GOT3 (cell line): ENCODE measurements around the gene ANKFN1.
"Not testable (repeated sequence)": the region's sequence is repeated elsewhere in the genome, so short reads cannot be mapped to it uniquely, and the experiment has no call there.

Experiments
- DNase-seq: peaks from one replicate; lab custom pipeline; 2025; ENCODE audit warnings: mixed read lengths; lab: John Stamatoyannopoulos, UW

ANKFN1 gene

DNA sequence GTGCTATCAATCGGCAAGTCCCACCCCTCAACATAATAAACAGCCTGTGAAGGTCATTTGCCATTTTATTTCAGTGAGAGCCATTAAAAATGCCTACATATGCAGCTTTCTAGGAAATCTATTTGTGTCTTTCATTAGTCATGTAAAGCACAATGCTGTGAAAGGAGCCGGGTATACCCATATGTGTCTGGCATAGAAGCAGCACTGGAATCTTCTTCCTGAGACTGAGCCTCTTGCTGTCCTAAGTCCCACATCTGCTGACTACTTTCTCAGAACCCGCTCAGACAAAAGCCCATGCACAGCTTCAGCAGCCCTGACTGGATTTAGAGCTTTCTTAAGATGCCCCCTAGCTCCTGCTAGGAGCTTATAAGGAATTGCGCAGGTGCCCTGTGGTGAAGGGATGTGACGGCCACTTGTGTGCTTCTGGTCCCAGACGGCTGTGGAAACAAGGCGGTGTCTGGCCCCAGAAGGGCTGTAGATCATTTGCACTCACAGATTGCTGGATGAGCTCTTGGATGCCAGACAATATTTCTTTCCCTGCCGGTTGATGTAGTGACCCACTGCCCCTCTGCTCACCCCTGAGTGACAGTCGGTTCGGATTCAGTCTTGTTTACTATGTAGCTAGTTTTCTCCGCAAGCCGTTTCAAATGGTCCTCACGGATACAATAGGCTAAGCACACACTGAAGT lies 172.2 kb downstream of the ANKFN1 start:
- no peak for DNase-seq

GRCh38 chr17:56326001-56326359 lies 172.7 kb downstream of the ANKFN1 start:
- DNase-seq: no peak

DNA sequence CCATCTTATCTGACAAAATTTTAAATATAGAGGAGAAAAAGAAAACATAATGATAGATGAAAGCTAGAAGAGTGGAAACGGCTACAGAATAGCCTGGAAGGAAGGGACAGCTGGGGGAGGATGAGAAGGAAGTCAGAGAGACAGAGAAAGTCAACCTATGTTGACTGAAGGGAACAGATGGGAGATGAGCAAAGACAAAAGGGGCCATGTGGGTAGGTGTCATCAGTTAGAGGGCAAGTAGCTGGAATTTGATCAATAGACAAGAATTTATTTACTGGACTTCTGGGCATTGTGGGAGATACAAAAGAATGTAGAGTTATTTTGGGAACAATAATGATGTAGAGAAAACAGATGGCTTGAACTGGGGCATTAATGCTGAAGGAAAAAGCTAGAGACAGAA lies 194.4 kb downstream of the ANKFN1 start:
- DNase-seq: no peak

GRCh38 chr17:56350592-56350991 lies 197.3 kb downstream of the ANKFN1 start:
- DNase-seq: no peak

DNA sequence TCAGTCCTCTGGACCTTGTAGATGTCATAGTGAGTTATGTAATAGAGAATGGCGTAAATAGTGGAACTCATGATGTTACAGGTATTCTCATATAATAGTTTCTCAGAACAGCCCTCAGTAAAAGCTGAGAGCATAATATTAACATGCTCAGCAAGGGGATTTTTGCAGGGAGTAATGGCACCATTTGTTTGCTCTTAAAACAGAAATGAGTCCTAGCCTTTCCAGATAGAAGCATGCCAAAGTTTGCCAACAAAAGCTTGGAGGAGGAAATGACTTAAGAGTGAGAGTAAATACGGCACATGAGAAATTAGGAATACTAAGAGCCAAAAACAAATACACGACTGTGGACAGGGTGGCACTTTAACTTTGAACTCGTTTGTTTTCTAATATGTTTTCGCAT lies 198.4 kb downstream of the ANKFN1 start:
- no peak for DNase-seq

GRCh38 chr17:56358651-56359050 lies 205.4 kb downstream of the ANKFN1 start:
- no peak for DNase-seq

- DNase-seq: no peak
These were observed 206.2 kb downstream of the ANKFN1 start for GRCh38 chr17:56359518-56359917.

DNA sequence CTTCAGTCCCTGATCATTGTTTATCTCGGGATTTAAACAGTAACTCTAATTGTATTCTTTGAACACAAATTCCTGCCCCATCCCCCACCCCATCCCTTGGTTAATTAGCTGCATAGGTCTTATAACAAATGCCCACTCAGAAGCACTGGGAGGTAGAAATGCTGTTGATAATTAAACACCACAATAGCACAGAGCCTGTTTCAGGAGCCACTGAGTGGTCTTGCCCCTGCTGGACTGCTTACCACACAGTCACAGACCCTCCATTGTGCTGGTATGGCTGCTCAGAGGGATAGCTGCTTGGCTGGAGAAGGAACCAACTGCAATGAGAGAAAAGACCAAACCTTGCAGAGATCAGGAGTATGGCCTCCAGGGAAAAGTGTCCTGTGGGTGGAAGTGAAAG lies 214.1 kb downstream of the ANKFN1 start:
- no peak for DNase-seq

- DNase-seq: no peak
These were observed 220.9 kb downstream of the ANKFN1 start for GRCh38 chr17:56373981-56374833.

- no peak for DNase-seq
These were observed 236.1 kb downstream of the ANKFN1 start for GRCh38 chr17:56389356-56389755.

DNA sequence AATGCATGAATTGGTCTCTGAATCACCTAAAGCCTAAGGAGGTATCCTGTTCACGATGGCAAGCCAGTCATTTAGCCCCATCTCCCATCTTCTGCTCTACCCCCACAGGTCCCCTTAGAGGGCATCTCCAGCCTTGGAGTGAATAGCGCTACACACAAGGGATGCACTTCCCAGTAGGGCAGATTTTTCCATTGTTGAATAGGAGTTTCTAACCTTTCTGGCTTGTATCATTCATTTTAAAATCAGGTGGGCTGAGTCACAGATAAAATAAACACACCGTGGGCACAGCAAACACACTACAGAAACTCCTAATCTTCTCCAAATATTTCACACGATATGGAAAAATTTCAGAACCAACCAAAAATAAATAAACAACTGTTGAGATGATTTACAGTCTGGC lies 239.0 kb downstream of the ANKFN1 start:
- no peak for DNase-seq

GRCh38 chr17:56393156-56393555 lies 239.9 kb downstream of the ANKFN1 start:
- DNase-seq: no peak

DNA sequence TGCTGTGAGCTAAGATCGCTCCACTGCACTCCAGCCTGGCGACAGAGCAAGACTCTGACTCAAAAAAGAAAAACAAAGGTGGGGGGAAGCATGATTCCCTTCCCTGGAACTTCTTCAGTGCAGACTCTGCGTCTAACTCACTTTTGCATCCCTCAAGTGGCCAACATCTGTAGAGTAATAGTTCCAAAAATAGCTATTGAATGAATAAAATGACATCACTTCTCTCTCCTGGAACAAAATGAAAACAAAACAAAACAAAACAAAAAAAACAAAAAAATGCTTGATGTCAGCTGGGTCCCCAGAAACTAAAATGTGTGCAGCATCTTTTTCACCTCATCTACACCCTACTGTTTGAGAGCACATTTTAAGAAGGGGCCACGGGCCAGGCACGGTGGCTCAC lies 242.5 kb downstream of the ANKFN1 start:
- no peak for DNase-seq

GRCh38 chr17:56407086-56407485 lies 253.8 kb downstream of the ANKFN1 start:
- DNase-seq: no peak

- DNase-seq: not testable (repeated sequence)
These were observed 259.1 kb downstream of the ANKFN1 start for GRCh38 chr17:56412356-56412755.

- DNase-seq: no peak
These were observed 263.5 kb downstream of the ANKFN1 start for GRCh38 chr17:56416682-56417351.

DNA sequence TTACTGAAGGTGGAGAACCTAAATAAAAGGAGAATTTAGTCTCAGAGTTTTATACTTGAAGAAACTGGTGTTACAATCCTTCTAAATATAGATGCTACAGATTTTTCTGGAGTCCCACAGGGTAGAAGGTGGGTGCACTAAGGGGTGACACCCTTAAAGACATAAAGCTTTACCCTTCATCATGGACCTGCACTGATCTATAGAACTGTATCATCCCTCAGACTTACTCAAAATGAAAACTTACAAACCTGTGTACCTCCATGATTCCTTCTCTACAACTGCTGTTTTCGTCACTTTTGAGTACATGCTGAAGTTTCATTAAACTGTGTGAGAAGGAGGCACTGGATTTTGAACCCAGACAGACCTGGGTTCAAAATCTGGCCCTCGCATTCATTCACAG lies 270.7 kb downstream of the ANKFN1 start:
- DNase-seq: no peak

- no peak for DNase-seq
These were observed 271.3 kb downstream of the ANKFN1 start for GRCh38 chr17:56424543-56425044.

DNA sequence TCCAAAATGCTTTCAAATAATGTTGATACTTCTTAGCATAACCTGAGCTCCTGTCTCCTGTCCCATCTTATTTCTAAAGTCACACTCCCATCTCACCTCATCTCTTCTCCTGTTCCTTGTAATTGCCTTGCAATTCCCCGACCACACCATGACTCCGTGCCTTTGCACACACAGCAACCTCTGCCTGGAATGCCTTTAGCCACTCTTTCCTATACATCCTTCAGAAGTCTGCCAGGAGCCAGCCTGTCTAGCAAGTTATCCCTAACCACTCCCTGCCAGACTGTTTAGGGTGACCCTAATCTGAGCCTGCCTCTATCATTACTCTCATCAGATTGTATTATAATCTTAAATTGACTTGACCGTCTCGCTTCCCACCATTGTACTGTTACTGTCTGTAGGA lies 272.2 kb downstream of the ANKFN1 start:
- DNase-seq: no peak

DNA sequence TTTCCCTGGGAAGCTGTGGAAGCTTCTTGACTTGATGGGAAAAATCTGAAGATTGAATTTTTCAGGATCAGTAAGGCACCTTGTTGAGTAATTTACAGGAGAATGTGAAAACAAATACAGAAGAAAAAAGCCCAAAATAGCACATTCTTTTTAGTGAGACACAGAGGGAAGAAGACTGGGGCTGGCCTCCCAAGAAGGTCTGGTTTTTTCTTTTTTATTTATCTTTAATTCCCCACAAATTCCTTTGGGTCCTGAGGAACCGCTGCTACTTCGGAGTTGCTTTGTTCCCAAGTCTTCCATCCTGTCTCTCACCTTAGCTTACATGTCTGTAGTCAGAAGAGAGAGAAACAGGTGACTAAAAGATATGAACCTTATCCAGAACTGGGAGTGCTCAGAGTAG lies 273.6 kb downstream of the ANKFN1 start:
- DNase-seq: no peak

GRCh38 chr17:56431736-56432135 lies 278.5 kb downstream of the ANKFN1 start:
- DNase-seq: no peak

DNA sequence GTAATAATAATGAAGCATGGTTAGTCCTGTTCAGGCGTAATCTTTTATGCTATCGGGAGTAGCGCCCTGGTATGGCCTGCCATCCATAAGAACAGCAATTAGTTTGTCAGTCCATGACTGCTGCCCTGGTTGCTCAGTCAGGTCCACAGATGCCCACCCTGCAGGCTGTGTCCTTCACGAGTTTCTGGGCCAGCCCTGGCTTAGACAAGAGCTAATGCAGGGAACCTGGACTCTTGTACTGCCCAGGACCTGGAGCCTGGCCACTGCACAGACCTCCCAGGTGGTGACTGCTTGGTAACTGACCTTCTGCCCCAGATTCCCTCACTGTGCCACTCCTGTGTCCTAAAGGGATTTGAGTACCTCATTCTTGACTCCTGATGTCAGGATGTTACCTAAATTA lies 279.2 kb downstream of the ANKFN1 start:
- no peak for DNase-seq

GRCh38 chr17:56434610-56435009 lies 281.3 kb downstream of the ANKFN1 start:
- DNase-seq: no peak
